Activated naive CD4-positive, alpha-beta T cell (primary cell): ENCODE data around the gene PTPRN2.
"Not testable (repeated sequence)": the region's sequence is repeated elsewhere in the genome, so short reads cannot be mapped to it uniquely, and the experiment has no call there.

Source experiments
- DNase-seq, 4 experiments: peaks; one replicate each; lab custom pipeline; 2025; lab: John Stamatoyannopoulos, UW

The PTPRN2 gene

GRCh38 chr7:158443688-158444483 is 143.7 kb downstream of the PTPRN2 start:
- DNase-seq = no peak

GRCh38 chr7:158443014-158443687 is 144.5 kb downstream of the PTPRN2 start:
- DNase-seq = no peak

- no peak for DNase-seq
Measured at GRCh38 chr7:158442260-158442659, 145.4 kb downstream of the PTPRN2 start.

- no peak for DNase-seq
Measured at GRCh38 chr7:158439035-158439434, 148.6 kb downstream of the PTPRN2 start.

GRCh38 chr7:158432369-158433341 is 155.0 kb downstream of the PTPRN2 start:
- no peak for DNase-seq

GRCh38 chr7:158431941-158432347 is 155.7 kb downstream of the PTPRN2 start:
- DNase-seq = no peak

GRCh38 chr7:158431055-158431940 is 156.3 kb downstream of the PTPRN2 start:
- DNase-seq = no peak

GRCh38 chr7:158430308-158431034 is 157.2 kb downstream of the PTPRN2 start:
- DNase-seq = no peak

- no peak for DNase-seq
Measured at GRCh38 chr7:158428837-158429753, 158.5 kb downstream of the PTPRN2 start.

GRCh38 chr7:158428131-158428836 is 159.3 kb downstream of the PTPRN2 start:
- no peak for DNase-seq

- not testable (repeated sequence) for DNase-seq
Measured at GRCh38 chr7:158425676-158426075, 161.9 kb downstream of the PTPRN2 start.

GRCh38 chr7:158424531-158424930 is 163.1 kb downstream of the PTPRN2 start:
- DNase-seq = no peak

GRCh38 chr7:158424011-158424410 is 163.6 kb downstream of the PTPRN2 start:
- DNase-seq = no peak

GRCh38 chr7:158422887-158423560 is 164.6 kb downstream of the PTPRN2 start:
- DNase-seq = no peak

GRCh38 chr7:158422196-158422886 is 165.3 kb downstream of the PTPRN2 start:
- no peak for DNase-seq

- no peak for DNase-seq
Measured at GRCh38 chr7:158421361-158421760, 166.3 kb downstream of the PTPRN2 start.

- DNase-seq = no peak
Measured at GRCh38 chr7:158420591-158421340, 166.9 kb downstream of the PTPRN2 start.
